Ectodermal cell (in vitro differentiated cells): ENCODE data around the gene MFSD2B.

ENCODE experiments used
- H3K27ac ChIP-seq: 2 replicates; pipeline ENCODE4 v1.7.0; 2013; ENCODE audit warnings: mild to moderate bottlenecking, low read depth, low read length; ENCODE audit not compliant: insufficient read depth, poor library complexity, severe bottlenecking
- H3K27me3 ChIP-seq: 2 replicates; pipeline ENCODE4 v1.7.0; 2013; ENCODE audit warnings: mild to moderate bottlenecking, low read length; ENCODE audit not compliant: insufficient read depth, control insufficient read depth, poor library complexity, severe bottlenecking
- H3K36me3 ChIP-seq: one replicate; pipeline ENCODE4 v1.7.0; 2013; ENCODE audit warnings: low read length; ENCODE audit not compliant: control insufficient read depth, insufficient read depth
- H3K4me1 ChIP-seq: one replicate; pipeline ENCODE4 v1.7.0; 2013; ENCODE audit warnings: low read length; ENCODE audit not compliant: control insufficient read depth, insufficient read depth
- H3K4me3 ChIP-seq: 2 replicates; pipeline ENCODE4 v1.7.0; 2013; ENCODE audit warnings: low read depth, low read length, control low read depth; ENCODE audit not compliant: insufficient read depth
- H3K9me3 ChIP-seq: 2 replicates; pipeline ENCODE4 v1.7.0; 2013; ENCODE audit warnings: mild to moderate bottlenecking, low read length, moderate library complexity; ENCODE audit not compliant: control insufficient read depth
- WGBS, 2 experiments: methylation state at CpG; one replicate each; pipeline ENCODE4 v1.1.7; 2013; ENCODE audit warnings: missing lambda C conversion rate in 2 of 2; 5-methylcytosine and 5-hydroxymethylcytosine counted together

The MFSD2B gene

GRCh38 chr2:24018241-24018640 is 8.4 kb downstream of the MFSD2B start:
- 82 to 85% methylated on average over 9 of the region's 9 CpGs for WGBS, 2 experiments
- H3K36me3 ChIP-seq: no peaks in the 10 kb centered on the region
- H3K4me3 ChIP-seq: no peak overlapping the region

GRCh38 chr2:24019729-24020128 is 9.8 kb downstream of the MFSD2B start:
- Histone ChIP-seq H3K4me1 (peaks cover 6% of the 10 kb centered on the region), H3K4me3 (no peak overlapping the region), H3K27me3 (no peaks in the 10 kb centered on the region), H3K27ac (no peak overlapping the region), H3K9me3 (no peaks in the 10 kb centered on the region), H3K36me3 (peaks cover 5% of the 10 kb centered on the region)
- 95 to 97% methylated on average over 5 of the region's 5 CpGs for WGBS, 2 experiments

More at GRCh38 chr2:24018241-24018640, 8.4 kb downstream of the MFSD2B start:
- no peaks in the 10 kb centered on the region for H3K9me3 ChIP-seq
- peaks cover 6% of the 10 kb centered on the region for H3K4me1 ChIP-seq
- H3K27me3 ChIP-seq: no peaks in the 10 kb centered on the region
- no peak overlapping the region for H3K27ac ChIP-seq

GRCh38 chr2:24020244-24020643 is 10.4 kb downstream of the MFSD2B start:
- Histone ChIP-seq H3K36me3 (peaks cover 5% of the 10 kb centered on the region), H3K27me3 (no peaks in the 10 kb centered on the region), H3K4me3 (no peak overlapping the region), H3K27ac (no peak overlapping the region), H3K9me3 (no peaks in the 10 kb centered on the region), H3K4me1 (peaks cover 6% of the 10 kb centered on the region)
- WGBS, 2 experiments: 82 to 91% methylated on average over 4 of the region's 4 CpGs

- H3K4me1 ChIP-seq: peaks cover 7% of the 10 kb centered on the region
- no peaks in the 10 kb centered on the region for H3K27me3 ChIP-seq
- no peaks in the 10 kb centered on the region for H3K9me3 ChIP-seq
- no peak overlapping the region for H3K27ac ChIP-seq
- peaks cover 10% of the 10 kb centered on the region for H3K36me3 ChIP-seq
- 79 to 82% methylated on average over 19 of the region's 19 CpGs for whole genome bisulfite sequencing, 2 experiments
- no peak overlapping the region for H3K4me3 ChIP-seq
These were observed 11.5 kb downstream of the MFSD2B start for GRCh38 chr2:24021122-24021998.

GRCh38 chr2:24022324-24022974 is 12.6 kb downstream of the MFSD2B start:
- no peaks in the 10 kb centered on the region for H3K9me3 ChIP-seq
- H3K36me3 ChIP-seq: peaks cover 10% of the 10 kb centered on the region
- WGBS, 2 experiments: 96 to 97% methylated on average over 14 of the region's 14 CpGs
- peaks cover 12% of the 10 kb centered on the region for H3K4me1 ChIP-seq
- H3K27me3 ChIP-seq: no peaks in the 10 kb centered on the region
- H3K27ac ChIP-seq: no peak overlapping the region
- H3K4me3 ChIP-seq: no peak overlapping the region

- Histone ChIP-seq H3K27me3 (no peaks in the 10 kb centered on the region), H3K27ac (no peak overlapping the region), H3K36me3 (peaks cover 10% of the 10 kb centered on the region), H3K4me1 (peaks cover 11% of the 10 kb centered on the region), H3K4me3 (no peak overlapping the region), H3K9me3 (no peaks in the 10 kb centered on the region)
- 90% methylated on average over 16 of the region's 16 CpGs for WGBS, 2 experiments
These were observed 13.2 kb downstream of the MFSD2B start for GRCh38 chr2:24022975-24023575.

GRCh38 chr2:24024018-24024417 is 14.1 kb downstream of the MFSD2B start:
- H3K4me3 ChIP-seq: no peak overlapping the region
- H3K9me3 ChIP-seq: no peaks in the 10 kb centered on the region
- peaks cover 10% of the 10 kb centered on the region for H3K36me3 ChIP-seq
- H3K27me3 ChIP-seq: no peaks in the 10 kb centered on the region
- H3K27ac ChIP-seq: no peak overlapping the region
- H3K4me1 ChIP-seq: peaks cover 6% of the 10 kb centered on the region
- WGBS, 2 experiments: 83 to 90% methylated on average over 12 of the region's 12 CpGs

GRCh38 chr2:24024996-24025663 is 15.2 kb downstream of the MFSD2B start:
- WGBS, 2 experiments: 93% methylated on average over 17 of the region's 17 CpGs
- peaks cover 6% of the 10 kb centered on the region for H3K4me1 ChIP-seq
- H3K4me3 ChIP-seq: no peak overlapping the region
- H3K27ac ChIP-seq: no peak overlapping the region
- peaks cover 20% of the 10 kb centered on the region for H3K36me3 ChIP-seq
- H3K9me3 ChIP-seq: no peaks in the 10 kb centered on the region
- H3K27me3 ChIP-seq: no peaks in the 10 kb centered on the region

- WGBS, 2 experiments: 9 to 10% methylated on average over 2 of the region's 2 CpGs
- Histone ChIP-seq H3K36me3 (peaks cover 27% of the 10 kb centered on the region), H3K4me1 (peaks cover 6% of the 10 kb centered on the region), H3K9me3 (no peaks in the 10 kb centered on the region), H3K27me3 (no peaks in the 10 kb centered on the region), H3K27ac (no peak overlapping the region), H3K4me3 (no peak overlapping the region)
These were observed 16.3 kb downstream of the MFSD2B start for GRCh38 chr2:24026233-24026632.
